Adipocyte (in vitro differentiated cells): ENCODE results near the gene SEMA4D.

Source experiments
- DNase-seq: peaks from one replicate; pipeline ENCODE4 v3.0.0-alpha.2; 2015; ENCODE audit warnings: low read depth
- H3K27me3 ChIP-seq: replicated peaks from 2 replicates; pipeline ENCODE4 v1.7.0; 2013; ENCODE audit warnings: mild to moderate bottlenecking, low read length, moderate library complexity; ENCODE audit not compliant: control insufficient read depth, insufficient read depth
- H3K36me3 ChIP-seq: 2 replicates; pipeline ENCODE4 v1.7.0; 2013; ENCODE audit warnings: low read length, mild to moderate bottlenecking, moderate library complexity; ENCODE audit not compliant: control insufficient read depth, insufficient read depth, severe bottlenecking
- H3K4me1 ChIP-seq: 2 replicates; pipeline ENCODE4 v1.7.0; 2013; ENCODE audit warnings: mild to moderate bottlenecking, low read length, moderate library complexity; ENCODE audit not compliant: control insufficient read depth, insufficient read depth
- H3K4me3 ChIP-seq: 2 replicates; pipeline ENCODE4 v1.7.0; 2013; ENCODE audit warnings: mild to moderate bottlenecking, low read length, moderate library complexity
- H3K9ac ChIP-seq: 2 replicates; pipeline ENCODE4 v1.7.0; 2013; ENCODE audit warnings: mild to moderate bottlenecking, low read length, moderate library complexity
- H3K9me3 ChIP-seq: 2 replicates; pipeline ENCODE4 v1.7.0; 2013; ENCODE audit warnings: mild to moderate bottlenecking, low read length, moderate library complexity; ENCODE audit not compliant: control insufficient read depth

SEMA4D gene

DNA sequence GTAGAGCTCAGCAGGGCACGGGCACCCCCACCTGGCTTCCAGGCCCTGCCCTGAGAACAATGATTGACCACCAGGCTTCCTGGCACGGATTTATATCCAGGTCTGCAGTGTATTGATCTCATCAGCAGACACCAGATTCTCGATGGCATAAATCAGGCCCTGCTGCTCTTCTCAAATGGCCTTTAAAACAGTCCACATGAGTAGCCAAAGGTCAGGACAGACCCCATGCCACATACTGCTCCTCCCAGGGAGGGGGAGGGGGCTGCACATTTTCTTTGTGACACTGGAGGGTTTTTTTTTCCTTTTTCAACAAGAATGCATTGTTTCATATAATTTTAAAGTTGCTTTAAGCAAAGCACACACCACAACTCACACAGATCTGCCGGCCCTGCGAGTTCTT lies 85.4 kb downstream of the SEMA4D start:
- H3K27me3 ChIP-seq = peaks cover 16% of the 10 kb centered on the region
- no peak overlapping the region for H3K4me3 ChIP-seq
- no peaks in the 10 kb centered on the region for H3K36me3 ChIP-seq
- no peak for DNase-seq
- H3K9me3 ChIP-seq = peaks cover 4% of the 10 kb centered on the region
- H3K4me1 ChIP-seq = no peaks in the 10 kb centered on the region
- no peak overlapping the region for H3K9ac ChIP-seq

GRCh38 chr9:89411759-89412158 lies 86.2 kb downstream of the SEMA4D start:
- peaks cover 11% of the 10 kb centered on the region for H3K9me3 ChIP-seq
- H3K4me3 ChIP-seq = no peak overlapping the region
- peaks cover 18% of the 10 kb centered on the region for H3K27me3 ChIP-seq
- DNase-seq = no peak
- H3K4me1 ChIP-seq = no peaks in the 10 kb centered on the region
- H3K36me3 ChIP-seq = no peaks in the 10 kb centered on the region
- H3K9ac ChIP-seq = no peak overlapping the region

GRCh38 chr9:89410641-89411350 lies 87.1 kb downstream of the SEMA4D start:
- H3K36me3 ChIP-seq = no peaks in the 10 kb centered on the region
- H3K4me3 ChIP-seq = no peak overlapping the region
- no peaks in the 10 kb centered on the region for H3K4me1 ChIP-seq
- H3K9me3 ChIP-seq = peaks cover 11% of the 10 kb centered on the region
- no peak for DNase-seq
- H3K9ac ChIP-seq = no peak overlapping the region
- H3K27me3 ChIP-seq = peaks cover 18% of the 10 kb centered on the region

DNA sequence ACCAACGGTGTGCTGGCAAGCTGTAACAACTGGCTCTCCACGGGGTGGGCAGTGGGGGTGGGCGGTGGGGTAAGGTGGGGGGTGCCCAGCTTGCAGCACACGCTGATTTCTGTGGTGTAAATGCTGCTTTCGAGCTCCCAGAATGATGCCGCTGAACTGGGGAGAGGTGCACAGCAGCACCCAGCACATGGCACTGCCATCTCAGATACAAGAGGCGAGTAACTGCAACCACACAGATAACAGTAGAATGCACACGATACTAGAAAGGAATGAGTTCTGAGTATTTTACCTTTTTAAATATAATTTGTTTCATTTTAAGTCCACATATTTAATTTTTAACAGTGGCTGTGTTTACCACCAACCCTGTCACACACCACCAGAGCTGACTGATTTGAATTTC lies 87.9 kb downstream of the SEMA4D start:
- no peak for DNase-seq
- no peaks in the 10 kb centered on the region for H3K36me3 ChIP-seq
- H3K4me3 ChIP-seq = no peak overlapping the region
- no peak overlapping the region for H3K9ac ChIP-seq
- peaks cover 11% of the 10 kb centered on the region for H3K9me3 ChIP-seq
- H3K4me1 ChIP-seq = no peaks in the 10 kb centered on the region
- peaks cover 21% of the 10 kb centered on the region for H3K27me3 ChIP-seq

GRCh38 chr9:89409466-89409865 lies 88.4 kb downstream of the SEMA4D start:
- no peak for DNase-seq
- H3K9me3 ChIP-seq = peaks cover 11% of the 10 kb centered on the region
- H3K36me3 ChIP-seq = no peaks in the 10 kb centered on the region
- no peak overlapping the region for H3K9ac ChIP-seq
- H3K27me3 ChIP-seq = peaks cover 21% of the 10 kb centered on the region
- H3K4me3 ChIP-seq = no peak overlapping the region
- H3K4me1 ChIP-seq = no peaks in the 10 kb centered on the region

- H3K4me3 ChIP-seq = no peak overlapping the region
- no peaks in the 10 kb centered on the region for H3K36me3 ChIP-seq
- peaks cover 21% of the 10 kb centered on the region for H3K27me3 ChIP-seq
- H3K9ac ChIP-seq = no peak overlapping the region
- peaks cover 11% of the 10 kb centered on the region for H3K9me3 ChIP-seq
- DNase-seq = no peak
- no peaks in the 10 kb centered on the region for H3K4me1 ChIP-seq
Measured at GRCh38 chr9:89408628-89409101, 89.2 kb downstream of the SEMA4D start.

GRCh38 chr9:89407070-89407469 lies 90.8 kb downstream of the SEMA4D start:
- Histone ChIP-seq H3K36me3 (no peaks in the 10 kb centered on the region), H3K4me3 (no peak overlapping the region), H3K9me3 (peaks cover 11% of the 10 kb centered on the region), H3K9ac (no peak overlapping the region), H3K27me3 (peaks cover 15% of the 10 kb centered on the region), H3K4me1 (no peaks in the 10 kb centered on the region)
- no peak for DNase-seq

DNA sequence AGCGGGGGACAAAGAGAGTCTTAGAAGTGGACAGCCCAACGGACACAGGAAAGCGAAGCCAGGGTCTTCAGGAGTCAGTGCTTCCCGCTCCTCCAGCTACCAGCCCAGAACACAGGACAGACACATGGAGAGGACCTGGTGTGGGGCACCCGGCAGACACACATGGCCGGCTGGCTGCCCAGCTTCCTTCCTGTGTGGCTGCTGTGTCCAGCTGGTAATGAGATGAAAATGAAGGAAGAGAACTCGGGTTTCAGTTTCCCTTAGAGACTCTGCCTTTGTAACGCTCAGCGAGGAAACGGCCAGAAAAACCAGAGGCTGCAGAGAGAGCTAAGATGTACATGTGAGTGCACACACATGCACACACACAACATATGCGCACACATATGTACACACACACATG lies 92.1 kb downstream of the SEMA4D start:
- Histone ChIP-seq H3K9ac (no peak overlapping the region), H3K36me3 (no peaks in the 10 kb centered on the region), H3K4me1 (no peaks in the 10 kb centered on the region), H3K27me3 (peaks cover 15% of the 10 kb centered on the region), H3K4me3 (no peak overlapping the region), H3K9me3 (peaks cover 8% of the 10 kb centered on the region)
- no peak for DNase-seq

DNA sequence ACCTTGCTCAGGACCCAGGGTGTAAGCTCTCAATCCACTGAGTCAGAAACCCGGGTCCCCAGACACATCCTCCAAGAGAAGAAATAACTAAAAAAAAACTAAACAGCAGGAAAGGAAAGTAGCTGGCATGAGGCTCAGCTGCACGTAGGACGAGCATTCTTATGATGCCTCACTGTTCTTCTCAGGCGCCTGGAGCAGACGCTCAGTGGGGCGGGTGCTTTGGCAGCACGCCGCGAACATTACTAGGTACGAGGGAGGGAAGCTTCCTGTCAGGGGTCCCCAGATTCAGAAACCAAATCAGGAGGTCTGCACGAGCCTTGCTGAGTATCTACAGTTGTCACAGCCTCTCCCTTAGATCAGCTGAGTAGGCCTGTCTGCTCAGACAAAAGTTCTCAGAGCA lies 93.8 kb downstream of the SEMA4D start:
- no peaks in the 10 kb centered on the region for H3K4me1 ChIP-seq

DNA sequence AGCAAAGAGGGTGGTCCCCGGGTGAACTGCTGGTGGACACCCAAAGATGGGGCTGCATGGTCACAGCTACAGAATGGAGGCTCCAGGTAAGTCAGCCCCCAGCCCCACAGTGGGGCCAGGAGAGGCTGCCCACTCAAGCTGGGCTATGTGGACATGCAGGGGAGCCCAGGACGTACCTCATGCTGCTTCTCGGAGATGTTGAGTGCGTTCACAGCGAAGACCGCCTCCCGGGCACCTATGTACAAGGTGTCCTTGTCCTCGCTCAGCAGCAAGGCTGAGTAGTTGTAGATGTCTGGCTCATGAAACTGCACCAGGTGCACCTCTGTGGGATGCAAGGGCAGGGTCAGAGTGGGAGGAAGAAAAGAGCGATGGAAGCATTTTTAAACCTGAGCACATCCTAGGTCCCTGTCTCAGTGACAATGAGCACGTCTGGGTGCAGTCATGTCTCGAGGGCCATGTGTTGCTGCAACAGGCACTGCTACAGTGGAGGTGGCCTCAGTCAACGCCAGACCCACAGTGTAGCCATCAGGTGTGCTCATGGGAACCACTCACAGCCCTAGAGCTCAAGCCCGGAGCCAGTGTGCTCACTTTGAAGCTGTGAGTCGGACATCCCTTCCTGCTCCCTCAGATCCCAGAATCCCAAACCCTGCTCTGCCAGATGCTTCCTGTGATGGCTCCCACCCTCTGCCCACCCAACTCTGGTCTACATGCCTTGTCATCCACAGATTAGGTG lies 95.1 kb downstream of the SEMA4D start:
- Histone ChIP-seq H3K9me3 (peaks cover 8% of the 10 kb centered on the region), H3K4me1 (no peaks in the 10 kb centered on the region), H3K9ac (no peak overlapping the region), H3K27me3 (peaks cover 9% of the 10 kb centered on the region), H3K36me3 (no peaks in the 10 kb centered on the region), H3K4me3 (no peak overlapping the region)
- no peak for DNase-seq

More for the DNA sequence above, 93.8 kb downstream of the SEMA4D start:
- Histone ChIP-seq H3K36me3 (no peaks in the 10 kb centered on the region), H3K27me3 (peaks cover 15% of the 10 kb centered on the region), H3K4me3 (no peak overlapping the region), H3K9me3 (peaks cover 8% of the 10 kb centered on the region), H3K9ac (no peak overlapping the region)
- DNase-seq = no peak

DNA sequence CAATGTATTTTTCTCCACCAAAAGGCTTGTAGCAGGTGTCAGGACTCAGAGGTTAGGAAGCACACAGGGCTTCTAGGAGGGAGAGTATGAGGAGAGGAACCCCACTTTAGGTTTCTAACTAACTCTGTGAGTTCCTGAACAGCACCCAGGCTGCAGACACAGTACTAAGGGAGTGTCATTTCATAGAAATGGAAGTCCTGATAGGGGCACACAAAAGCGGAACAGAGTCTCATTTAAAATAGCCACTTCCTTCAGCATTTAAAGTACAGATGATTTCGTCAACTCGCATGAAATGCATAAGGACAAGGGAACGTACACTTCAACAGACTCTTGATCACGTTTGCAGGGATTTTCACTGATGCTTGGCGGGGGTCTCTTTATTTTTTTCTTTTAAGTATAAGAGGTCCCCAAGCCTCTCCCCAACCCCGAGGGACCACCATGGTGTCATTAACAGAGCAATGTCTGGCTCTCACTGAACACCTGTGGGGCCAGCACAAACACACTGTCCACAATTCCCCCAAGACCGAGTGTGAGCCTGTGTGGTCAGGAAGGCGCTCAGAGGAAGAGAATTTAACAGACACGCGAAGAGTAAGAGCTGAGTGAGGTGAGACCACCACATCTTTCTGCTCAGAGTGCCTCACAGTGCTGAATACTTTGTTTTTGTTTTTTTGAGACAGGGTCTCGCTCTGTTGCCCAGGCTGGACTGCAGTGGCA lies 97.4 kb downstream of the SEMA4D start:
- no peaks in the 10 kb centered on the region for H3K4me1 ChIP-seq
- no peak for DNase-seq
- no peak overlapping the region for H3K9ac ChIP-seq
- no peaks in the 10 kb centered on the region for H3K9me3 ChIP-seq
- H3K27me3 ChIP-seq = peaks cover 3% of the 10 kb centered on the region
- H3K4me3 ChIP-seq = no peak overlapping the region
- no peaks in the 10 kb centered on the region for H3K36me3 ChIP-seq
